GM12878 (cell line): ENCODE measurements around the gene USPL1. TPM values are rescaled to one million over a fixed set of nuclear protein-coding genes. Genes with fewer than 3 reads are reported as not detected.

Experiments
- ATAC-seq: fragments of 200-7000 bp; cut with Tn5 transposase; 3 replicates; pipeline ENCODE4 v1.9.1; 2020; ENCODE audit warnings: mild to moderate bottlenecking, moderate library complexity
- BruUV-seq: library from RNA; stranded (reverse); fragments of 400-500 nt; replicated peaks from 2 replicates; lab custom pipeline; 2021; lab: Mats Ljungman, UMichigan
- CTCF ChIA-PET: fragments of 300-600 bp; sonication (Branson Sonifier 250); formaldehyde crosslinking; extraction: SDS; loops from one replicate; lab custom pipeline; 2021; ENCODE audit warnings: inconsistent platforms; lab: Yijun Ruan, JAX
- POLR2A ChIA-PET: fragments of 350-600 bp; formaldehyde crosslinking; extraction: SDS; loops from one replicate; lab custom pipeline; 2021; ENCODE audit warnings: inconsistent platforms; lab: Charles Lee
- RAD21 ChIA-PET: fragments of 300-600 bp; sonication (Branson Sonifier 250); formaldehyde crosslinking; loops from one replicate; lab custom pipeline; 2023; ENCODE audit warnings: antibody characterized with exemption; ENCODE audit not compliant: unreplicated experiment; lab: Charles Lee
- SMC1A ChIA-PET: fragments of 300-600 bp; sonication (Branson Sonifier 250); formaldehyde crosslinking; loops from one replicate; lab custom pipeline; 2023; ENCODE audit not compliant: unreplicated experiment, uncharacterized antibody; lab: Charles Lee
- DNase-seq: peaks from one replicate; pipeline ENCODE4 v3.0.0-alpha.2; 2011; ENCODE audit warnings: low read depth, low spot score
- FAIRE-seq: peaks from 3 replicates; lab custom pipeline; 2011; peaks lifted over from hg19 to GRCh38; lab: Jason Lieb, UNC
- H2AFZ ChIP-seq: 2 replicates; pipeline ENCODE4 v1.6.0; 2011; ENCODE audit warnings: low read depth, low read length, control low read depth; ENCODE audit not compliant: control insufficient read depth
- H3K27ac ChIP-seq: 2 replicates; pipeline ENCODE4 v1.5.1; 2011; ENCODE audit warnings: control low read depth; ENCODE audit not compliant: control insufficient read depth, insufficient read depth
- H3K27me3 ChIP-seq, 2 experiments: replicated peaks in 1 of 2; 2 replicates each; pipeline versions ENCODE4 v1.6.0 to v1.6.1; 2011; ENCODE audit warnings: low read length in 1 of 2; ENCODE audit not compliant: control insufficient read depth in 2 of 2, insufficient read depth in 2 of 2
- H3K36me3 ChIP-seq, 2 experiments: 2 replicates each; pipeline ENCODE4 v1.5.1; 2011; ENCODE audit warnings: low read length in 1 of 2; ENCODE audit not compliant: control insufficient read depth in 2 of 2, insufficient read depth in 2 of 2
- H3K4me1 ChIP-seq: 2 replicates; pipeline ENCODE4 v1.6.1; 2011; ENCODE audit warnings: mild to moderate bottlenecking, low read length, moderate library complexity, mixed read lengths; ENCODE audit not compliant: control insufficient read depth, insufficient read depth
- H3K4me2 ChIP-seq: 2 replicates; pipeline ENCODE4 v1.6.0; 2011; ENCODE audit warnings: control low read depth; ENCODE audit not compliant: control insufficient read depth, insufficient read depth
- H3K4me3 ChIP-seq: fragments of 200-600 bp; sonication (generic); 2 replicates; pipeline ENCODE4 v1.5.1; 2016
- H3K79me2 ChIP-seq: 2 replicates; pipeline ENCODE4 v1.6.0; 2011; ENCODE audit warnings: low read length; ENCODE audit not compliant: control insufficient read depth, insufficient read depth
- H3K9ac ChIP-seq: 2 replicates; pipeline ENCODE4 v1.8.0; 2011; ENCODE audit warnings: low read length, control low read depth, mixed read lengths; ENCODE audit not compliant: control insufficient read depth, insufficient read depth
- H3K9me3 ChIP-seq: replicated peaks from 3 replicates; pipeline ENCODE4 v1.5.1; 2011; ENCODE audit warnings: mild to moderate bottlenecking, low read length; ENCODE audit not compliant: control insufficient read depth, insufficient read depth
- H4K20me1 ChIP-seq: 2 replicates; pipeline ENCODE4 v1.6.0; 2011; ENCODE audit not compliant: control insufficient read depth, insufficient read depth
- BCL11A ChIP-seq: IDR thresholded peaks from 2 replicates; pipeline ENCODE4 v1.6.1; 2011; ENCODE audit warnings: low read depth, low read length
- BMI1 ChIP-seq: fragments of 450-650 bp; IDR thresholded peaks from 2 replicates; pipeline ENCODE4 v1.6.1; 2016; ENCODE audit warnings: mild to moderate bottlenecking, moderate library complexity, borderline replicate concordance
- CHD2 ChIP-seq: IDR thresholded peaks from 2 replicates; pipeline ENCODE4 v1.6.1; 2011; ENCODE audit warnings: low read depth, low read length, improper control_type of control experiment, borderline replicate concordance
- HCFC1 ChIP-seq: fragments of 150-350 bp; IDR thresholded peaks from 2 replicates; pipeline ENCODE4 v1.6.1; 2014; ENCODE audit warnings: low read length
- PAX5 ChIP-seq: IDR thresholded peaks from 2 replicates; pipeline ENCODE4 v1.6.1; 2011; ENCODE audit warnings: low read depth, low read length, borderline replicate concordance
- RB1 ChIP-seq: fragments of 450-650 bp; formaldehyde crosslinking; IDR thresholded peaks from 2 replicates; pipeline ENCODE4 v1.6.1; 2017; ENCODE audit warnings: mild to moderate bottlenecking, borderline replicate concordance
- RUNX3 ChIP-seq: IDR thresholded peaks from 2 replicates; pipeline ENCODE4 v1.6.1; 2012; ENCODE audit warnings: low read length, inconsistent platforms
- SREBF2 ChIP-seq: IDR thresholded peaks from 2 replicates; pipeline ENCODE4 v1.6.1; 2012; ENCODE audit warnings: mild to moderate bottlenecking, low read length
- ZBED1 ChIP-seq: IDR thresholded peaks from 2 replicates; pipeline ENCODE4 v1.6.1; 2016; ENCODE audit warnings: borderline replicate concordance
- ZNF274 ChIP-seq: IDR thresholded peaks from one replicate; pipeline ENCODE4 v1.8.0; 2011; ENCODE audit not compliant: insufficient read length, insufficient read depth
- ZNF384 ChIP-seq: IDR thresholded peaks from 2 replicates; pipeline ENCODE4 v1.6.1; 2012; ENCODE audit warnings: low read depth, mild to moderate bottlenecking, low read length, improper control_type of control experiment, borderline replicate concordance
- WGBS: methylation state at CpG from one replicate; pipeline ENCODE4 v1.1.6; 2016; ENCODE audit warnings: low lambda C conversion rate; ENCODE audit not compliant: insufficient replicate concordance, insufficient coverage; ENCODE audit errors: missing lambda C conversion rate; 5-methylcytosine and 5-hydroxymethylcytosine counted together
- in situ Hi-C: fragments of 300-500 bp; cut with MboI; formaldehyde crosslinking; loops from 9 replicates; pipeline ENCODE4 v1.14.3; 2018; ENCODE audit warnings: mixed read lengths
- intact Hi-C: fragments of 100-400 bp; cut with micrococcal nuclease; formaldehyde crosslinking; loops from one replicate; pipeline ENCODE4 v1.14.2; 2022; ENCODE audit not compliant: unreplicated experiment
- polyA plus RNA-seq, 11 experiments: library from polyadenylated mRNA; depleted of rRNA in 4 of 11; unstranded in 6 of 11; stranded (reverse) in 5 of 11; fragments of >200 nt; fragmentation: Nextera tagmentation in 4 of 11; fragmentation: Illumina TruSeq in 1 of 11; extraction: Ambion mirVana in 4 of 11; extraction: Trizol in 1 of 11; gene quantifications; 1 replicate in 1 of 11; 2 replicates in 10 of 11; pipeline versions ENCODE4 v1.2.1 to v1.2.3, GENCODE V29; 2011 to 2016; ENCODE audit warnings: inconsistent platforms in 2 of 11, missing spikeins in 2 of 11, low read depth in 1 of 11
- total RNA-seq, 4 experiments: library from RNA; depleted of rRNA in 3 of 4; stranded (reverse); fragments of >200 nt in 3 of 4; fragmentation: Illumina TruSeq in 1 of 4; extraction: Trizol in 1 of 4; gene quantifications; 2 replicates each; pipeline versions ENCODE4 v1.2.1 to v1.2.3, GENCODE V29; 2013 to 2021
- TF ChIP-seq, protein P1 (sequence below): IDR thresholded peaks from 2 replicates; pipeline ENCODE4 v1.6.1; 2012; ENCODE audit warnings: low read depth, low read length, improper control_type of control experiment
- TF ChIP-seq, protein P2 (sequence below): fragments of 450-650 bp; IDR thresholded peaks from 2 replicates; pipeline ENCODE4 v1.6.1; 2017; ENCODE audit warnings: mild to moderate bottlenecking, moderate library complexity

The USPL1 gene
- total and polyA plus RNA-seq, 10 of the 15 experiments (the other 5 are each of a cell fraction or from before 2014, with no cell fraction given) = 7.9 to 23.2 (median 15.8) TPM

DNA sequence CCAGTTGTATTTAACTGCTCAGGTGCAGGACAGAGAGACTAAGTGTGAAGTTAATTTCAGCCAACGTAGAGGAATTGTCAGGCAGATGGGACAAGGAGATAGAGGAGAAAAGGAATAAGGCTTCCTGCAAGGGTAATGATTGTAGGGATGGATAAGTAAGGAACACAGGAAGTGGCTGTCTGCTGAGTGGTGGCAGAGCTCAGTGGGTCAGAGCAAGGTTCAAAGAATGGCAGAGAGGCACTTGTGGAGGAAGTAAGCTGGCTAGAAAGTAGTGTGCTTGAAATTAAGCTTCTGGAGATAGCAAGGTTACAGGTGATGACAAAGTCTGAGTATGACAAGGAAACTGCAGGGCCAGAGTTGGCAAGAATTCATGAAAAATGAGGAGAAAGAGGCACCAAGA is 47.9 kb downstream of the USPL1 start:
- Histone ChIP-seq H3K27ac (no peak overlapping the region), H4K20me1 (no peaks in the 10 kb centered on the region), H3K9me3 (no peaks in the 10 kb centered on the region), H2AFZ (no peak overlapping the region), H3K36me3 (no peaks in the 10 kb centered on the region), H3K9ac (no peak overlapping the region)
- intact Hi-C loops = no loop called here
- no peak for ATAC-seq
- FAIRE-seq = no peak
- 0% methylated on average over 1 of the region's 1 CpG for WGBS
- CTCF ChIA-PET = interaction anchor here (0.7 kb wide), 1 partner anchor 200 kb away, joined by 3 read pairs; no protein-coding TSS in a partner anchor
- TF ChIP-seq BMI1 (no peak), RUNX3 (no peak), ZNF274 (no peak), BCL11A (no peak), RB1 (no peak), CHD2 (no peak), ZBED1 (no peak), PAX5 (no peak), ZNF384 (no peak), HCFC1 (no peak), SREBF2 (no peak)
- TF ChIP-seq, protein P1, sequence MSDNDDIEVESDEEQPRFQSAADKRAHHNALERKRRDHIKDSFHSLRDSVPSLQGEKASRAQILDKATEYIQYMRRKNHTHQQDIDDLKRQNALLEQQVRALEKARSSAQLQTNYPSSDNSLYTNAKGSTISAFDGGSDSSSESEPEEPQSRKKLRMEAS = no peak
- TF ChIP-seq, protein P2, sequence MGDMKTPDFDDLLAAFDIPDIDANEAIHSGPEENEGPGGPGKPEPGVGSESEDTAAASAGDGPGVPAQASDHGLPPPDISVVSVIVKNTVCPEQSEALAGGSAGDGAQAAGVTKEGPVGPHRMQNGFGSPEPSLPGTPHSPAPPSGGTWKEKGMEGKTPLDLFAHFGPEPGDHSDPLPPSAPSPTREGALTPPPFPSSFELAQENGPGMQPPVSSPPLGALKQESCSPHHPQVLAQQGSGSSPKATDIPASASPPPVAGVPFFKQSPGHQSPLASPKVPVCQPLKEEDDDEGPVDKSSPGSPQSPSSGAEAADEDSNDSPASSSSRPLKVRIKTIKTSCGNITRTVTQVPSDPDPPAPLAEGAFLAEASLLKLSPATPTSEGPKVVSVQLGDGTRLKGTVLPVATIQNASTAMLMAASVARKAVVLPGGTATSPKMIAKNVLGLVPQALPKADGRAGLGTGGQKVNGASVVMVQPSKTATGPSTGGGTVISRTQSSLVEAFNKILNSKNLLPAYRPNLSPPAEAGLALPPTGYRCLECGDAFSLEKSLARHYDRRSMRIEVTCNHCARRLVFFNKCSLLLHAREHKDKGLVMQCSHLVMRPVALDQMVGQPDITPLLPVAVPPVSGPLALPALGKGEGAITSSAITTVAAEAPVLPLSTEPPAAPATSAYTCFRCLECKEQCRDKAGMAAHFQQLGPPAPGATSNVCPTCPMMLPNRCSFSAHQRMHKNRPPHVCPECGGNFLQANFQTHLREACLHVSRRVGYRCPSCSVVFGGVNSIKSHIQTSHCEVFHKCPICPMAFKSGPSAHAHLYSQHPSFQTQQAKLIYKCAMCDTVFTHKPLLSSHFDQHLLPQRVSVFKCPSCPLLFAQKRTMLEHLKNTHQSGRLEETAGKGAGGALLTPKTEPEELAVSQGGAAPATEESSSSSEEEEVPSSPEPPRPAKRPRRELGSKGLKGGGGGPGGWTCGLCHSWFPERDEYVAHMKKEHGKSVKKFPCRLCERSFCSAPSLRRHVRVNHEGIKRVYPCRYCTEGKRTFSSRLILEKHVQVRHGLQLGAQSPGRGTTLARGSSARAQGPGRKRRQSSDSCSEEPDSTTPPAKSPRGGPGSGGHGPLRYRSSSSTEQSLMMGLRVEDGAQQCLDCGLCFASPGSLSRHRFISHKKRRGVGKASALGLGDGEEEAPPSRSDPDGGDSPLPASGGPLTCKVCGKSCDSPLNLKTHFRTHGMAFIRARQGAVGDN = no peak
- TF ChIP-seq, all 136 proteins: peak for 0
- no peaks in the 10 kb centered on the region for H3K27me3 ChIP-seq
- no peaks in the 10 kb centered on the region for H3K79me2 ChIP-seq
- BruUV-seq = no TSS peak
- H3K4me1 ChIP-seq = peaks cover 11% of the 10 kb centered on the region
- in situ Hi-C loops = no loop called here
- SMC1A ChIA-PET = interaction anchor here (0.6 to 1.4 kb wide), 4 partner anchors 27 to 142 kb away, joined by 3 to 4 read pairs (median 3); no protein-coding TSS in a partner anchor
- no peak overlapping the region for H3K4me3 ChIP-seq
- no peak overlapping the region for H3K4me2 ChIP-seq
- RAD21 ChIA-PET = no interaction called here
- DNase-seq = no peak
- POLR2A ChIA-PET = no interaction called here
